Liver (tissue), 9 donors: ENCODE measurements around the gene USF2. TPM values are rescaled to one million over a fixed set of nuclear protein-coding genes. Genes with fewer than 3 reads are reported as not detected.

Experiments used
- DNase-seq: peaks from one replicate; pipeline ENCODE4 v3.0.0-alpha.2; 2017; ENCODE audit warnings: low spot score
- H3K27ac ChIP-seq, 2 donors: one replicate each; pipeline ENCODE4 v1.7.0; 2013; ENCODE audit warnings: inconsistent platforms in 2 of 2, low read length in 2 of 2, control low read depth in 1 of 2, low read depth in 1 of 2, mild to moderate bottlenecking in 1 of 2
- H3K27me3 ChIP-seq, 4 donors: one replicate each; pipeline versions ENCODE4 v1.6.1 to v1.7.0; 2013; ENCODE audit warnings: low read length in 3 of 4, inconsistent platforms in 1 of 4, mild to moderate bottlenecking in 1 of 4, moderate library complexity in 1 of 4; ENCODE audit not compliant: control insufficient read depth in 4 of 4, insufficient read depth in 4 of 4
- H3K36me3 ChIP-seq, 4 donors: one replicate each; pipeline versions ENCODE4 v1.6.1 to v1.7.0; 2013; ENCODE audit warnings: low read length in 3 of 4, mild to moderate bottlenecking in 3 of 4, low read depth in 1 of 4, moderate library complexity in 1 of 4; ENCODE audit not compliant: control insufficient read depth in 4 of 4, insufficient read depth in 3 of 4
- H3K4me1 ChIP-seq, 4 donors: one replicate each; pipeline versions ENCODE4 v1.6.1 to v1.7.0; 2013; ENCODE audit warnings: low read length in 3 of 4, mild to moderate bottlenecking in 3 of 4, moderate library complexity in 1 of 4; ENCODE audit not compliant: control insufficient read depth in 4 of 4, insufficient read depth in 4 of 4
- H3K4me3 ChIP-seq, 3 donors: one replicate each; pipeline versions ENCODE4 v1.6.1 to v1.7.0; 2013; ENCODE audit warnings: low read length in 3 of 3, control low read depth in 1 of 3, low read depth in 1 of 3, mild to moderate bottlenecking in 1 of 3
- H3K9ac ChIP-seq, 2 donors: one replicate each; pipeline ENCODE4 v1.7.0; 2013; ENCODE audit warnings: low read length in 2 of 2, mild to moderate bottlenecking in 2 of 2, moderate library complexity in 2 of 2, control low read depth in 1 of 2, low read depth in 1 of 2
- H3K9me3 ChIP-seq, 4 donors: one replicate each; pipeline versions ENCODE4 v1.6.1 to v1.7.0; 2013; ENCODE audit warnings: low read length in 3 of 4; ENCODE audit not compliant: control insufficient read depth in 4 of 4
- CTCF ChIP-seq: fragments of 150-350 bp; IDR thresholded peaks from 2 replicates; pipeline ENCODE4 v1.5.1; 2017; ENCODE audit warnings: improper control_type of control experiment, low read depth, low read length; ENCODE audit not compliant: missing input control
- EGR1 ChIP-seq, 2 donors: IDR thresholded peaks; 2 replicates each; pipeline ENCODE4 v1.6.1; 2016 to 2018; ENCODE audit warnings: antibody characterized with exemption in 2 of 2, low read depth in 2 of 2
- FOXA1 ChIP-seq: IDR thresholded peaks from 2 replicates; pipeline ENCODE4 v1.6.1; 2016; ENCODE audit warnings: antibody characterized with exemption
- GABPA ChIP-seq, 2 donors: IDR thresholded peaks in 1 of 2; conservative IDR thresholded peaks in 1 of 2; 2 replicates each; pipeline ENCODE4 v1.6.1; 2016; ENCODE audit warnings: antibody characterized with exemption in 2 of 2, mild to moderate bottlenecking in 1 of 2, moderate library complexity in 1 of 2
- HNF4G ChIP-seq: IDR thresholded peaks from 2 replicates; pipeline ENCODE4 v1.6.1; 2016; ENCODE audit warnings: antibody characterized with exemption
- JUND ChIP-seq, 2 donors: IDR thresholded peaks; 2 replicates each; pipeline ENCODE4 v1.6.1; 2016; ENCODE audit warnings: antibody characterized with exemption in 2 of 2
- NR2F2 ChIP-seq: IDR thresholded peaks from 2 replicates; pipeline ENCODE4 v1.6.1; 2016; ENCODE audit warnings: antibody characterized with exemption
- RAD21 ChIP-seq, 2 donors: IDR thresholded peaks; 2 replicates each; pipeline ENCODE4 v1.6.1; 2016; ENCODE audit warnings: antibody characterized with exemption in 2 of 2, mild to moderate bottlenecking in 2 of 2
- RXRA ChIP-seq, 2 donors: IDR thresholded peaks; 2 replicates each; pipeline ENCODE4 v1.6.1; 2017 to 2018; ENCODE audit warnings: antibody characterized with exemption in 2 of 2, mild to moderate bottlenecking in 1 of 2
- SP1 ChIP-seq: IDR thresholded peaks from 2 replicates; pipeline ENCODE4 v1.6.1; 2018; ENCODE audit warnings: antibody characterized with exemption, mild to moderate bottlenecking
- TAF1 ChIP-seq: conservative IDR thresholded peaks from 2 replicates; pipeline ENCODE4 v1.6.1; 2016; ENCODE audit warnings: antibody characterized with exemption, mild to moderate bottlenecking
- YY1 ChIP-seq: IDR thresholded peaks from 2 replicates; pipeline ENCODE4 v1.6.1; 2016; ENCODE audit warnings: antibody characterized with exemption, mild to moderate bottlenecking
- WGBS: extraction: QIAGEN DNeasy Blood & Tissue Kit; methylation state at CpG from one replicate; pipeline ENCODE4 v1.1.7; 2013; 5-methylcytosine and 5-hydroxymethylcytosine counted together
- polyA plus RNA-seq, 2 donors: library from polyadenylated mRNA; stranded (reverse) in 1 of 2; unstranded in 1 of 2; fragments of 200-250 nt in 1 of 2; fragments of >200 nt in 1 of 2; fragmentation: Nextera tagmentation in 1 of 2; extraction: Ambion mirVana in 1 of 2; gene quantifications; one replicate each; pipeline versions ENCODE4 v1.2.1 to v1.2.3, GENCODE V29; 2013 to 2015
- total RNA-seq, 2 donors: library from RNA; depleted of rRNA; stranded (reverse); fragments of >200 nt; gene quantifications; one replicate each; pipeline ENCODE4 v1.2.3, GENCODE V29; 2014
- TF ChIP-seq, protein P1 (sequence below): IDR thresholded peaks from 2 replicates; pipeline ENCODE4 v1.6.1; 2016; ENCODE audit warnings: antibody characterized with exemption
- TF ChIP-seq, protein P2 (sequence below): IDR thresholded peaks from 2 replicates; pipeline ENCODE4 v1.6.1; 2016; ENCODE audit warnings: antibody characterized with exemption
- TF ChIP-seq, protein P3 (sequence below): IDR thresholded peaks from 2 replicates; pipeline ENCODE4 v1.6.1; 2016; ENCODE audit warnings: antibody characterized with exemption
- donor health status: healthy.
- donor health status: healthy.
- donor health status: healthy.
- donor health status: healthy.
- donor health status: healthy.

Gene USF2
- total and polyA plus RNA-seq, 4 donors: 22.8 to 85.9 (median 55.9) TPM

DNA sequence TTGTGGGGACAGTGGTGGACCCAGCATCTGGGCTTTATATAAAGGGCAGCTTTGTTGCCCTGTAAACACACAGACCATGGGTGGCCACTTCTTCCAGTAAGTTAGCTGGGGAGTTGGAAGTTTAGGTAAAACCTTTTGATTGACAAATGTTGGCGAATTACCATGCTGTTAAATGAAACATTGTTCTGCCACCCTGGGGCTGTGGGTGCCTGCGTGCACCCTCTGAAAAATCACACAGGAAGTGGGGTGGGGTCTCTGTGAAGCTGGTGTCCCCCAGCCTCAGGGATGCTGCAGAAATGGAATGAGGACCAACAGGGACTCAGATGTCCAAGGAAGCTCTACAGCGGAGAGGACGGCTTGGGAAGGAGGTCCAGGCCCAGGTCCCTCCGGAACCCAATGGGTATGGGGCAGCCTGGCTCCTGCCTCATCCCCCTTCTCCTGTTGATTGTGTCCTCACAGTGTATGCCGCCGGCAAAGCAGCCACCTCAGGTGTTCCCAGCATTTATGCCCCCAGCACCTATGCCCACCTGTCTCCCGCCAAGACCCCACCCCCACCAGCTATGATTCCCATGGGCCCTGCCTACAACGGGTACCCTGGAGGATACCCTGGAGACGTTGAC, 2.8 kb upstream of the USF2 start:
- peaks cover 9 to 54% (median 38%) of the 10 kb centered on the region in 4 donors for H3K4me1 ChIP-seq
- peak overlapping the region in 1 of 2 donors; percentile 67 for H3K27ac ChIP-seq
- no peaks in the 10 kb centered on the region for H3K9me3 ChIP-seq
- no peaks in the 10 kb centered on the region for H3K27me3 ChIP-seq
- DNase-seq: no peak
- H3K4me3 ChIP-seq: no peak overlapping the region
- 89% methylated on average over 10 of the region's 10 CpGs for WGBS
- H3K36me3 ChIP-seq: peaks cover 0 to 12% (median 4%) of the 10 kb centered on the region in 4 donors
- TF ChIP-seq TAF1: no peak
- TF ChIP-seq EGR1 (IDR thresholded peaks at IDR 0.05; ENCODE audit: low read depth in 2 of 2): no peak
- no peak for TF ChIP-seq YY1
- TF ChIP-seq SP1: no peak
- TF ChIP-seq JUND (IDR thresholded peaks at IDR 0.05): no peak
- TF ChIP-seq GABPA (IDR thresholded peaks at IDR 0.05 in 1 of 2, conservative IDR thresholded peaks at IDR 0.05 in 1 of 2): no peak
- no peak for TF ChIP-seq FOXA1
- TF ChIP-seq, protein P1, sequence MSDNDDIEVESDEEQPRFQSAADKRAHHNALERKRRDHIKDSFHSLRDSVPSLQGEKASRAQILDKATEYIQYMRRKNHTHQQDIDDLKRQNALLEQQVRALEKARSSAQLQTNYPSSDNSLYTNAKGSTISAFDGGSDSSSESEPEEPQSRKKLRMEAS: no peak
- no peak for TF ChIP-seq CTCF
- H3K9ac ChIP-seq: no peak overlapping the region

DNA sequence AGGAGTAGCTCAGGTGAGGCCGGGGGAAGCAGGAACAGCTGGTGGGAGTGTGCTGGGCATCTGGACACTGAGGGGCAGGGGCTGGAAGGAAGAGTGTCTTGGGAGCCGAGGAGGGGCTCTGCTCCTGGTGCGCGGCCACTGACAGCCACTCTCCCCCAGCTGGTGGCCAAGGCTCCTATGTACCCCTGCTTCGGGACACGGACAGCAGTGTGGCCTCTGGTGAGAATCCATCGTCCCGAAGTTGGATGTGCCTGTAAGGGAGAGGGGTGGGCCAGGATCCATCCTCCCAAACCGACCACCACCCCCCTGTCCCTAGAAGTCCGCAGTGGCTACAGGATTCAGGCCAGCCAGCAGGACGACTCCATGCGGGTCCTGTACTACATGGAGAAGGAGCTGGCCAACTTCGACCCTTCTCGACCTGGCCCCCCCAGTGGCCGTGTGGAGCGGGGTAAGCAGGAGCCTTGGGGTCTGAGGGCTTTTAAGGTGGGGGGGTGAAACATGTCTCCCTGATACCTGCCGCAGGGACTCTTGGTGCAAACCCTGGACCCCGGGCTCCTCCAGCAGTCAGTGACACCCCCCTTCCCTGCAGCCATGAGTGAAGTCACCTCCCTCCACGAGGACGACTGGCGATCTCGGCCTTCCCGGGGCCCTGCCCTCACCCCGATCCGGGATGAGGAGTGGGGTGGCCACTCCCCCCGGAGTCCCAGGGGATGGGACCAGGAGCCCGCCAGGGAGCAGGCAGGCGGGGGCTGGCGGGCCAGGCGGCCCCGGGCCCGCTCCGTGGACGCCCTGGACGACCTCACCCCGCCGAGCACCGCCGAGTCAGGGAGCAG, 2.0 kb upstream of the USF2 start:
- Histone ChIP-seq H3K9ac (peak overlapping the region; percentile 87), H3K36me3 (peaks cover 0 to 12% (median 4%) of the 10 kb centered on the region in 4 donors), H3K27me3 (no peaks in the 10 kb centered on the region), H3K9me3 (no peaks in the 10 kb centered on the region), H3K27ac (peak overlapping the region; percentile 77 to 95), H3K4me3 (peak overlapping the region in 2 of 3 donors; percentile 83 to 89), H3K4me1 (peaks cover 13 to 54% (median 37%) of the 10 kb centered on the region in 4 donors)
- WGBS: 39% methylated on average over 39 of the region's 39 CpGs
- no peak for DNase-seq
- TF ChIP-seq RAD21 (IDR thresholded peaks at IDR 0.05): no peak
- no peak for TF ChIP-seq FOXA1

- peaks cover 0 to 10% (median 4%) of the 10 kb centered on the region in 4 donors for H3K36me3 ChIP-seq
- TF ChIP-seq HNF4G (no peak), GABPA (IDR thresholded peaks at IDR 0.05 in 1 of 2, conservative IDR thresholded peaks at IDR 0.05 in 1 of 2) (no peak), JUND (IDR thresholded peaks at IDR 0.05) (no peak), FOXA1 (no peak), YY1 (no peak), RXRA (IDR thresholded peaks at IDR 0.05) (no peak), RAD21 (IDR thresholded peaks at IDR 0.05) (no peak), NR2F2 (no peak), TAF1 (no peak), CTCF (no peak)
- TF ChIP-seq, protein P2, sequence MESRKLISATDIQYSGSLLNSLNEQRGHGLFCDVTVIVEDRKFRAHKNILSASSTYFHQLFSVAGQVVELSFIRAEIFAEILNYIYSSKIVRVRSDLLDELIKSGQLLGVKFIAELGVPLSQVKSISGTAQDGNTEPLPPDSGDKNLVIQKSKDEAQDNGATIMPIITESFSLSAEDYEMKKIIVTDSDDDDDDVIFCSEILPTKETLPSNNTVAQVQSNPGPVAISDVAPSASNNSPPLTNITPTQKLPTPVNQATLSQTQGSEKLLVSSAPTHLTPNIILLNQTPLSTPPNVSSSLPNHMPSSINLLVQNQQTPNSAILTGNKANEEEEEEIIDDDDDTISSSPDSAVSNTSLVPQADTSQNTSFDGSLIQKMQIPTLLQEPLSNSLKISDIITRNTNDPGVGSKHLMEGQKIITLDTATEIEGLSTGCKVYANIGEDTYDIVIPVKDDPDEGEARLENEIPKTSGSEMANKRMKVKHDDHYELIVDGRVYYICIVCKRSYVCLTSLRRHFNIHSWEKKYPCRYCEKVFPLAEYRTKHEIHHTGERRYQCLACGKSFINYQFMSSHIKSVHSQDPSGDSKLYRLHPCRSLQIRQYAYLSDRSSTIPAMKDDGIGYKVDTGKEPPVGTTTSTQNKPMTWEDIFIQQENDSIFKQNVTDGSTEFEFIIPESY: no peak
- TF ChIP-seq, protein P3, sequence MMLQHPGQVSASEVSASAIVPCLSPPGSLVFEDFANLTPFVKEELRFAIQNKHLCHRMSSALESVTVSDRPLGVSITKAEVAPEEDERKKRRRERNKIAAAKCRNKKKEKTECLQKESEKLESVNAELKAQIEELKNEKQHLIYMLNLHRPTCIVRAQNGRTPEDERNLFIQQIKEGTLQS: no peak
Measured at GRCh38 chr19:35267353-35267817, 1.4 kb upstream of the USF2 start.

More at GRCh38 chr19:35267353-35267817, 1.4 kb upstream of the USF2 start:
- peak overlapping the region; percentile 77 to 95 for H3K27ac ChIP-seq
- 1% methylated on average over 40 of the region's 40 CpGs for WGBS
- H3K4me1 ChIP-seq: peaks cover 19 to 55% (median 41%) of the 10 kb centered on the region in 4 donors
- peak; percentile 57 for DNase-seq
- peak overlapping the region; percentile 87 for H3K9ac ChIP-seq
- peak overlapping the region; percentile 63 to 89 (median 83) for H3K4me3 ChIP-seq
- H3K9me3 ChIP-seq: no peaks in the 10 kb centered on the region
- no peaks in the 10 kb centered on the region for H3K27me3 ChIP-seq
